Neural cell (in vitro differentiated cells): Measurements from ENCODE around the gene JAKMIP3. TPM values are rescaled to one million over a fixed set of nuclear protein-coding genes. Genes with fewer than 3 reads are reported as not detected.

ENCODE experiments used
- H2AFZ ChIP-seq: fragments of 200-600, 300-800 bp; sonication (generic), shearing (Covaris generic); 2 replicates; pipeline ENCODE4 v1.6.0; 2014; ENCODE audit warnings: low read depth, mild to moderate bottlenecking, antibody characterized with exemption, low read length, moderate library complexity
- H3F3A ChIP-seq: fragments of 200-600 bp; shearing (Covaris generic); 2 replicates; pipeline ENCODE4 v1.6.1; 2016; ENCODE audit warnings: mild to moderate bottlenecking, moderate library complexity, mixed read lengths, antibody characterized with exemption, low read length; ENCODE audit not compliant: insufficient read depth, poor library complexity, severe bottlenecking
- H3K27ac ChIP-seq: fragments of 200-600, 300-800 bp; sonication (generic), shearing (Covaris generic); 2 replicates; pipeline ENCODE4 v1.5.1; 2014; ENCODE audit warnings: mild to moderate bottlenecking, low read length, moderate library complexity
- H3K27me3 ChIP-seq: fragments of 300-800, 200-600 bp; sonication (generic), shearing (Covaris generic); 2 replicates; pipeline ENCODE4 v1.6.0; 2014; ENCODE audit warnings: mild to moderate bottlenecking, low read depth, low read length, moderate library complexity; ENCODE audit not compliant: insufficient read depth
- H3K36me3 ChIP-seq: fragments of 300-800, 200-600 bp; sonication (generic), shearing (Covaris generic); 2 replicates; pipeline ENCODE4 v1.5.1; 2014; ENCODE audit warnings: mild to moderate bottlenecking, antibody characterized with exemption, low read length, moderate library complexity; ENCODE audit not compliant: insufficient read depth
- H3K4me2 ChIP-seq: fragments of 300-800, 200-600 bp; sonication (generic), shearing (Covaris generic); 2 replicates; pipeline ENCODE4 v1.6.0; 2014; ENCODE audit warnings: mild to moderate bottlenecking, low read length
- H3K4me3 ChIP-seq: fragments of 300-800, 200-600 bp; sonication (generic), shearing (Covaris generic); 2 replicates; pipeline ENCODE4 v1.5.1; 2014; ENCODE audit warnings: mild to moderate bottlenecking, low read length, moderate library complexity
- H3K79me2 ChIP-seq: fragments of 200-600 bp; shearing (Covaris generic); replicated peaks from 2 replicates; pipeline ENCODE4 v1.6.0; 2014; ENCODE audit warnings: mild to moderate bottlenecking, low read length, moderate library complexity; ENCODE audit not compliant: insufficient read depth
- H3K9ac ChIP-seq: fragments of 300-800, 200-600 bp; sonication (generic), shearing (Covaris generic); 2 replicates; pipeline ENCODE4 v1.6.1; 2016; ENCODE audit warnings: mild to moderate bottlenecking, low read length, mixed read lengths
- H3K9me2 ChIP-seq: fragments of 200-600 bp; shearing (Covaris generic); 2 replicates; pipeline ENCODE4 v1.6.1; 2016; ENCODE audit warnings: mild to moderate bottlenecking, low read length, mixed read lengths; ENCODE audit not compliant: insufficient read depth
- H3K9me3 ChIP-seq: fragments of 200-600, 300-800 bp; sonication (generic), shearing (Covaris generic); 2 replicates; pipeline ENCODE4 v1.6.1; 2016; ENCODE audit warnings: mild to moderate bottlenecking, mixed run types, low read length, moderate library complexity, mixed read lengths
- H4K20me1 ChIP-seq: fragments of 200-600 bp; shearing (Covaris generic); 2 replicates; pipeline ENCODE4 v1.6.1; 2016; ENCODE audit warnings: mild to moderate bottlenecking, mixed run types; ENCODE audit not compliant: insufficient read depth
- CTCF ChIP-seq: fragments of 450-650 bp; IDR thresholded peaks from 2 replicates; pipeline ENCODE4 v1.5.1; 2014; ENCODE audit warnings: antibody characterized with exemption, mild to moderate bottlenecking, moderate library complexity; ENCODE audit not compliant: poor library complexity, severe bottlenecking
- EP300 ChIP-seq: fragments of 450-650 bp; conservative IDR thresholded peaks from 2 replicates; pipeline ENCODE4 v1.6.1; 2014; ENCODE audit warnings: antibody characterized with exemption, mild to moderate bottlenecking, moderate library complexity; ENCODE audit not compliant: poor library complexity, severe bottlenecking
- EZH2 ChIP-seq: fragments of 200-600, 300-800 bp; shearing (Covaris generic), sonication (generic); IDR thresholded peaks from 2 replicates; pipeline ENCODE4 v1.6.1; 2014; ENCODE audit warnings: antibody characterized with exemption, low read length, borderline replicate concordance, mild to moderate bottlenecking; ENCODE audit not compliant: insufficient read depth, poor library complexity, severe bottlenecking
- MXI1 ChIP-seq: fragments of 450-650 bp; conservative IDR thresholded peaks from 2 replicates; pipeline ENCODE4 v1.6.1; 2014; ENCODE audit warnings: antibody characterized with exemption, mild to moderate bottlenecking; ENCODE audit not compliant: poor library complexity, severe bottlenecking
- POLR2AphosphoS5 ChIP-seq: IDR thresholded peaks from 2 replicates; pipeline ENCODE4 v1.6.1; 2012
- RAD21 ChIP-seq: fragments of 450-650 bp; conservative IDR thresholded peaks from 2 replicates; pipeline ENCODE4 v1.6.1; 2014; ENCODE audit warnings: antibody characterized with exemption, mild to moderate bottlenecking, moderate library complexity
- SMC3 ChIP-seq: fragments of 450-650 bp; conservative IDR thresholded peaks from 2 replicates; pipeline ENCODE4 v1.6.1; 2014; ENCODE audit warnings: antibody characterized with exemption, mild to moderate bottlenecking, moderate library complexity; ENCODE audit not compliant: poor library complexity
- TAF1 ChIP-seq: IDR thresholded peaks from 2 replicates; pipeline ENCODE4 v1.6.1; 2012; ENCODE audit warnings: low read depth
- polyA plus RNA-seq: library from polyadenylated mRNA; depleted of rRNA; stranded (reverse); fragments of >200 nt; gene quantifications from 2 replicates; pipeline ENCODE4 v1.2.3, GENCODE V29; 2014
- TF ChIP-seq, protein P1 (sequence below): IDR thresholded peaks from 2 replicates; pipeline ENCODE4 v1.6.1; 2012; ENCODE audit warnings: borderline replicate concordance

The JAKMIP3 gene
- polyA plus RNA-seq, 1 donor from 2014 or later = 5.1 TPM

DNA sequence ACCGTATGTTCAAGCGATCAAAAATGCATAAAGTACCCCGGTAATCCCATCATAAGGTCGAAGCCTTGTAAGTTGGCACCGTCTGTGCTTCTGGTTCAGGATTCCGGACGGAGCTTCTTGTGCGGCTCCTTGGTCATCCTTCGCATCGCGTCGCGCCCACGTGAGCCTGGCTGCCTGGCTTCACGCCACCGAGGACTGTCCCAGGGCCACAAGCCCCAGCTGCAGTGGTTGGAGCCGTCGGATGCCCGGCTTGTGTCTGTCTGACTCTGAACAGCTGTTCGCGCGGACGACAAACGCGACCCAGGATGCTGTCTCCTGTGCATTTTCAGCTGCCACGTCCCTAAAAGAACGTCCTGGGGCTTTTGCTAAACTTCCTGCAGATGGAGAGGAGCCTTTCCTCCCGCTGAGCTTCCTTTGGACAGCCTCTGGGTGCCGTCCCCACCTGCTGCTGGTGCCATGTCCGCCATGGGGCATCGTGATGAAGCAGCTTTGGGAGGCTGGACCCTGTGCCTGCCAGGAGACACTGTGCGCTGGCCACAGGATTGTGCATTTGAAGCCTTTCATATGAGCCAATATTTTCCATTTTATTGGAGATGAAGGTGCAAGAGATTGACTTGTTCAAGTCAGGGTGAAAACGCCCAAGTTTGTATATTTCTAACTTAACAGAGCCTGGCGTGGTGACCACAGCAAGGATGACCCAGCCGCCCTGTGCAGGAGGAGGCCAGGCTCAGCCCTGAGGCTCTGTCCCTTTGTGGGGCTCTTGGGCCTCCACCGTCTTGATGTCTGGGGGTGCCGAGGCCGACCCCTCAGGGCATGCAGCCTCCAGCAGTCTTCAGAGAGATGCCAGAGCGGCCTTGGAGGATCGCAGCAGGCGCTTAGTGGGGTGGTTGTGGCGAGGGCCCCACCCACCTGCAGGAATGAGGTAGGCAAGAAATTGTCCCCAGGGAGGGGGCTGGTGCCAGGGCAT, 6.7 kb upstream of the JAKMIP3 start:
- no peak overlapping the region for H3K27ac ChIP-seq
- H3F3A ChIP-seq = no peaks in the 10 kb centered on the region
- H3K27me3 ChIP-seq = no peaks in the 10 kb centered on the region

GRCh38 chr10:132059760-132060508, 5.8 kb upstream of the JAKMIP3 start:
- no peak overlapping the region for H3K9ac ChIP-seq
- TF ChIP-seq POLR2AphosphoS5 = no peak
- no peak for TF ChIP-seq TAF1
- no peak for TF ChIP-seq RAD21
- TF ChIP-seq, protein P1, sequence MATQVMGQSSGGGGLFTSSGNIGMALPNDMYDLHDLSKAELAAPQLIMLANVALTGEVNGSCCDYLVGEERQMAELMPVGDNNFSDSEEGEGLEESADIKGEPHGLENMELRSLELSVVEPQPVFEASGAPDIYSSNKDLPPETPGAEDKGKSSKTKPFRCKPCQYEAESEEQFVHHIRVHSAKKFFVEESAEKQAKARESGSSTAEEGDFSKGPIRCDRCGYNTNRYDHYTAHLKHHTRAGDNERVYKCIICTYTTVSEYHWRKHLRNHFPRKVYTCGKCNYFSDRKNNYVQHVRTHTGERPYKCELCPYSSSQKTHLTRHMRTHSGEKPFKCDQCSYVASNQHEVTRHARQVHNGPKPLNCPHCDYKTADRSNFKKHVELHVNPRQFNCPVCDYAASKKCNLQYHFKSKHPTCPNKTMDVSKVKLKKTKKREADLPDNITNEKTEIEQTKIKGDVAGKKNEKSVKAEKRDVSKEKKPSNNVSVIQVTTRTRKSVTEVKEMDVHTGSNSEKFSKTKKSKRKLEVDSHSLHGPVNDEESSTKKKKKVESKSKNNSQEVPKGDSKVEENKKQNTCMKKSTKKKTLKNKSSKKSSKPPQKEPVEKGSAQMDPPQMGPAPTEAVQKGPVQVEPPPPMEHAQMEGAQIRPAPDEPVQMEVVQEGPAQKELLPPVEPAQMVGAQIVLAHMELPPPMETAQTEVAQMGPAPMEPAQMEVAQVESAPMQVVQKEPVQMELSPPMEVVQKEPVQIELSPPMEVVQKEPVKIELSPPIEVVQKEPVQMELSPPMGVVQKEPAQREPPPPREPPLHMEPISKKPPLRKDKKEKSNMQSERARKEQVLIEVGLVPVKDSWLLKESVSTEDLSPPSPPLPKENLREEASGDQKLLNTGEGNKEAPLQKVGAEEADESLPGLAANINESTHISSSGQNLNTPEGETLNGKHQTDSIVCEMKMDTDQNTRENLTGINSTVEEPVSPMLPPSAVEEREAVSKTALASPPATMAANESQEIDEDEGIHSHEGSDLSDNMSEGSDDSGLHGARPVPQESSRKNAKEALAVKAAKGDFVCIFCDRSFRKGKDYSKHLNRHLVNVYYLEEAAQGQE = no peak
- no peak for TF ChIP-seq EZH2
- TF ChIP-seq MXI1 = no peak
- TF ChIP-seq SMC3 = no peak
- TF ChIP-seq EP300 = no peak

More for the DNA sequence above, 6.7 kb upstream of the JAKMIP3 start:
- no peak overlapping the region for H3K4me2 ChIP-seq
- no peaks in the 10 kb centered on the region for H3K9me2 ChIP-seq
- no peak overlapping the region for H3K9ac ChIP-seq
- no peak for TF ChIP-seq EZH2
- no peak for TF ChIP-seq CTCF
- TF ChIP-seq MXI1 = no peak
- no peak for TF ChIP-seq EP300
- TF ChIP-seq RAD21 = no peak
- TF ChIP-seq, protein P1 = no peak
- no peak for TF ChIP-seq SMC3
- no peak for TF ChIP-seq POLR2AphosphoS5
- no peak for TF ChIP-seq TAF1
- H3K9me3 ChIP-seq = no peaks in the 10 kb centered on the region
- no peaks in the 10 kb centered on the region for H3K36me3 ChIP-seq
- H3K4me3 ChIP-seq = no peak overlapping the region
- H3K79me2 ChIP-seq = no peaks in the 10 kb centered on the region
- H4K20me1 ChIP-seq = no peaks in the 10 kb centered on the region
- no peak overlapping the region for H2AFZ ChIP-seq

More at GRCh38 chr10:132059760-132060508, 5.8 kb upstream of the JAKMIP3 start:
- Histone ChIP-seq H2AFZ (no peak overlapping the region), H3K9me2 (no peaks in the 10 kb centered on the region), H3K36me3 (no peaks in the 10 kb centered on the region), H3K4me3 (no peak overlapping the region), H3K27me3 (no peaks in the 10 kb centered on the region), H3K27ac (no peak overlapping the region), H3K79me2 (no peaks in the 10 kb centered on the region), H3K9me3 (no peaks in the 10 kb centered on the region), H3K4me2 (no peak overlapping the region), H4K20me1 (no peaks in the 10 kb centered on the region), H3F3A (no peaks in the 10 kb centered on the region)
